Measurements from ENCODE around the gene SEC16A. TPM values are rescaled to one million over a fixed set of nuclear protein-coding genes. Genes with fewer than 3 reads are reported as not detected.
"Not testable (repeated sequence)": the region's sequence is repeated elsewhere in the genome, so short reads cannot be mapped to it uniquely, and the experiment has no call there.

The SEC16A gene
- total RNA-seq, 2 donors from 2014 or later: 35.3 to 75.8 TPM

DNA sequence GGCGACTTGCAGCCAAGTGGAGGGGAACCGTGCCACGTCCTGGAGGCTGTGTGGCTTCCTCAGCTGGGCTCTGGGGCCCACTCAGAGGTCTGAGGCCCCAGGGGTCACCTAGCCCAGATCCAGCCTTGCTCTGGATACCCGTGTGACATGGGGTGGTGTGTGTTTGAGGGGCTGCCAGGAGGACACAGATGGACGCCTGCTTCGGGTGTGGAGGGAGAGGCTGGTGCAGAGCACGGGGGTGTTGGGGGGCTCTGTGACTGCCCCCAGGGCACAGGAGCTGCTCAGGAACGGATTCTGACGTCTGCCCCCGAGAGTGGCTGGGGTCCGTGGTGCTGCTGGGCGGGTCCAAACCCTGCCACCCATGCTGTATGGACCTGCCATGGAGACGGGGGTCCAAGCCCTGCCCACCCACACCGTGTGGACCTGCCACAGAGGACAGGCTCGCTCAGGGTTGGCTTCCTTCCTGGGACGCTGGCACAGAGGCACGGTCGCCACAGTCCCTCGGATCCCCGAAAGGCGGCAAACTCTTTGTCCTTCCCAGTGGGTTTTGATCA, 53.7 kb downstream of the SEC16A start:
- no peak for ATAC-seq
- Histone ChIP-seq H3K27ac (no peak overlapping the region), H3K9me3 (no peaks in the 10 kb centered on the region), H3K4me1 (no peaks in the 10 kb centered on the region), H3K27me3 (no peaks in the 10 kb centered on the region), H3K4me3 (no peak overlapping the region), H3K36me3 (replicated peaks in 1 of 2; ENCODE audit: insufficient read depth in 1 of 2, low read depth in 2 of 2) (peaks cover 0 to 5% of the 10 kb centered on the region in 2 donors)
- no peak for TF ChIP-seq CTCF (IDR thresholded peaks at IDR 0.05)
- TF ChIP-seq POLR2A (IDR thresholded peaks at IDR 0.05): no peak
- WGBS, 2 donors: 88 to 90% methylated on average over 16 to 21 of the region's 21 CpGs
- no peak for DNase-seq
- intact Hi-C loops (cut with DNase I): no loop called here

DNA sequence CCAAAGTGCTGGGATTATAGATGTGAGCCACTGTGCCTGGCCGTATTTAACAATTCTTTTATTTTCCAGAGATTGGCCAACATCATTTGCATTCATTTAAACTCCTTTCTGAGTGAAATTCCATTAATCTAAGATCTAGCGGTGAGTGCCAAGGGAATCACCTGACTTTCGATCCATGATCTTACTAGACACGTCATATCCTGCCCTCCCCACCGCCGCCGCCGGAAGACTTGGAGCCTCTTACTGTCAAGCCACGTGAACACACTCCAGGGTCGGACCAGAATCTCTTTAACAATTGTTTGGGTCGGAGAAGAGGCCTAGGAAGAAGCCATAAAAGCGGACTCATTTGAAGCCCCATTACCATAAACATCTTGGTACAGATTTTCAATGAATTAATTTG, 56.1 kb downstream of the SEC16A start:
- Histone ChIP-seq H3K36me3 (replicated peaks in 1 of 2; ENCODE audit: insufficient read depth in 1 of 2, low read depth in 2 of 2) (peaks cover 0 to 16% of the 10 kb centered on the region in 2 donors), H3K27ac (no peak overlapping the region), H3K4me1 (no peaks in the 10 kb centered on the region), H3K4me3 (no peak overlapping the region), H3K9me3 (no peaks in the 10 kb centered on the region), H3K27me3 (no peaks in the 10 kb centered on the region)
- ATAC-seq (no peak), DNase-seq (no peak)
- WGBS, 2 donors: 88 to 93% methylated on average over 12 of the region's 12 CpGs
- intact Hi-C loops (cut with DNase I): no loop called here
- TF ChIP-seq CTCF (IDR thresholded peaks at IDR 0.05): no peak

- H3K27ac ChIP-seq; H3K4me3 ChIP-seq; H3K27me3 ChIP-seq; intact Hi-C loops (cut with DNase I); ATAC-seq; DNase-seq; H3K4me1 ChIP-seq; H3K9me3 ChIP-seq: not testable (repeated sequence)
- WGBS, 2 donors: 80 to 85% methylated on average over 6 to 7 of the region's 7 CpGs
- H3K36me3 ChIP-seq (replicated peaks in 1 of 2; ENCODE audit: insufficient read depth in 1 of 2, low read depth in 2 of 2): peaks cover 0 to 21% of the 10 kb centered on the region in 2 donors
Measured at GRCh38 chr9:136425367-136425766, 57.5 kb downstream of the SEC16A start.

GRCh38 chr9:136424750-136425362, 58.0 kb downstream of the SEC16A start:
- no peak overlapping the region for H3K27ac ChIP-seq
- H3K27me3 ChIP-seq: no peaks in the 10 kb centered on the region
- 88 to 89% methylated on average over 18 to 26 of the region's 27 CpGs for WGBS, 2 donors
- no peak for ATAC-seq
- DNase-seq: no peak
- no peak for TF ChIP-seq POLR2A (IDR thresholded peaks at IDR 0.05)
- no peak for TF ChIP-seq CTCF (IDR thresholded peaks at IDR 0.05)
- intact Hi-C loops (cut with DNase I): no loop called here
- H3K36me3 ChIP-seq (replicated peaks in 1 of 2; ENCODE audit: insufficient read depth in 1 of 2, low read depth in 2 of 2): peaks cover 0 to 22% of the 10 kb centered on the region in 2 donors
- no peak overlapping the region for H3K4me3 ChIP-seq
- no peaks in the 10 kb centered on the region for H3K4me1 ChIP-seq
- H3K9me3 ChIP-seq: no peaks in the 10 kb centered on the region

- TF ChIP-seq CTCF (IDR thresholded peaks at IDR 0.05) (no peak), POLR2A (IDR thresholded peaks at IDR 0.05) (no peak)
- no peaks in the 10 kb centered on the region for H3K9me3 ChIP-seq
- intact Hi-C loops (cut with DNase I): no loop called here
- peaks cover 7 to 28% of the 10 kb centered on the region in 2 donors for H3K36me3 ChIP-seq (replicated peaks in 1 of 2; ENCODE audit: insufficient read depth in 1 of 2, low read depth in 2 of 2)
- WGBS, 2 donors: 94 to 95% methylated on average over 40 to 42 of the region's 43 CpGs
- no peak overlapping the region for H3K4me3 ChIP-seq
- DNase-seq (no peak), ATAC-seq (no peak)
- no peak overlapping the region for H3K27ac ChIP-seq
- no peaks in the 10 kb centered on the region for H3K27me3 ChIP-seq
- H3K4me1 ChIP-seq: no peaks in the 10 kb centered on the region
Measured at GRCh38 chr9:136423432-136424146, 59.3 kb downstream of the SEC16A start.

Data from body of pancreas (tissue), 4 donors.